HK-2 (cell line): ENCODE measurements around the gene LDHAL6B.

Source experiments
- DNase-seq: peaks from one replicate; pipeline ENCODE4 v3.0.0-alpha.2; 2018; ENCODE audit not compliant: unreplicated experiment

Gene LDHAL6B

GRCh38 chr15:59218710-59219109 is 12.1 kb downstream of the LDHAL6B start:
- no peak for DNase-seq

GRCh38 chr15:59221511-59222505 is 15.2 kb downstream of the LDHAL6B start:
- no peak for DNase-seq

- DNase-seq, result no peak
Measured at GRCh38 chr15:59222906-59223550, 16.4 kb downstream of the LDHAL6B start.

- no peak for DNase-seq
Measured at GRCh38 chr15:59223736-59224135, 17.1 kb downstream of the LDHAL6B start.

- no peak for DNase-seq
Measured at GRCh38 chr15:59224474-59224873, 17.8 kb downstream of the LDHAL6B start.

- DNase-seq, result no peak
Measured at GRCh38 chr15:59227021-59227420, 20.4 kb downstream of the LDHAL6B start.

- DNase-seq, result no peak
Measured at GRCh38 chr15:59229015-59229414, 22.4 kb downstream of the LDHAL6B start.

GRCh38 chr15:59229453-59229852 is 22.8 kb downstream of the LDHAL6B start:
- DNase-seq, result no peak

- DNase-seq, result no peak
Measured at GRCh38 chr15:59230531-59231055, 23.9 kb downstream of the LDHAL6B start.

- no peak for DNase-seq
Measured at GRCh38 chr15:59232476-59232875, 25.8 kb downstream of the LDHAL6B start.

GRCh38 chr15:59236394-59236793 is 29.8 kb downstream of the LDHAL6B start:
- no peak for DNase-seq

- no peak for DNase-seq
Measured at GRCh38 chr15:59237119-59237855, 30.6 kb downstream of the LDHAL6B start.

GRCh38 chr15:59237924-59238331 is 31.3 kb downstream of the LDHAL6B start:
- DNase-seq, result no peak

GRCh38 chr15:59240036-59240435 is 33.4 kb downstream of the LDHAL6B start:
- DNase-seq, result no peak

GRCh38 chr15:59242649-59243048 is 36.0 kb downstream of the LDHAL6B start:
- DNase-seq, result no peak

GRCh38 chr15:59243622-59244021 is 37.0 kb downstream of the LDHAL6B start:
- DNase-seq, result no peak

GRCh38 chr15:59244337-59244736 is 37.7 kb downstream of the LDHAL6B start:
- no peak for DNase-seq

GRCh38 chr15:59245559-59245958 is 38.9 kb downstream of the LDHAL6B start:
- no peak for DNase-seq

GRCh38 chr15:59247364-59247763 is 40.7 kb downstream of the LDHAL6B start:
- no peak for DNase-seq

- no peak for DNase-seq
Measured at GRCh38 chr15:59249816-59250215, 43.2 kb downstream of the LDHAL6B start.

GRCh38 chr15:59250249-59250648 is 43.6 kb downstream of the LDHAL6B start:
- DNase-seq, result no peak
